H9 (cell line): Measurements from ENCODE around the gene PSPC1. TPM values are rescaled to one million over a fixed set of nuclear protein-coding genes. Genes with fewer than 3 reads are reported as not detected.

Source experiments
- DNase-seq: peaks from one replicate; pipeline ENCODE4 v3.0.0-alpha.2; 2017
- H2AFZ ChIP-seq: one replicate; pipeline ENCODE4 v1.6.1; 2013; ENCODE audit warnings: mild to moderate bottlenecking, low read length, control low read depth, moderate library complexity
- H2AK5ac ChIP-seq: 2 replicates; pipeline ENCODE4 v1.6.1; 2013; ENCODE audit warnings: low read length, control low read depth, mixed read lengths; ENCODE audit not compliant: insufficient read length
- H2BK120ac ChIP-seq: one replicate; pipeline ENCODE4 v1.6.1; 2013; ENCODE audit warnings: low read depth, mild to moderate bottlenecking, low read length, control low read depth, inconsistent platforms; ENCODE audit not compliant: poor library complexity, severe bottlenecking
- H2BK12ac ChIP-seq: 2 replicates; pipeline ENCODE4 v1.6.1; 2013; ENCODE audit warnings: low read length, control low read depth, mixed read lengths, low read depth; ENCODE audit not compliant: insufficient read length
- H2BK15ac ChIP-seq: 2 replicates; pipeline ENCODE4 v1.6.1; 2013; ENCODE audit warnings: low read depth, low read length, control low read depth
- H2BK20ac ChIP-seq: one replicate; pipeline ENCODE4 v1.6.1; 2013; ENCODE audit warnings: low read depth, mild to moderate bottlenecking, low read length, control low read depth, inconsistent platforms; ENCODE audit not compliant: poor library complexity, severe bottlenecking
- H2BK5ac ChIP-seq: 2 replicates; pipeline ENCODE4 v1.6.1; 2013; ENCODE audit warnings: low read length, control low read depth, mixed read lengths; ENCODE audit not compliant: insufficient read length
- H3K14ac ChIP-seq: 2 replicates; pipeline ENCODE4 v1.6.1; 2013; ENCODE audit warnings: low read length, control low read depth; ENCODE audit not compliant: insufficient read depth
- H3K18ac ChIP-seq: 2 replicates; pipeline ENCODE4 v1.6.1; 2013; ENCODE audit warnings: low read depth, mild to moderate bottlenecking, mixed read lengths, low read length, control low read depth; ENCODE audit not compliant: insufficient read length
- H3K23ac ChIP-seq: 2 replicates; pipeline ENCODE4 v1.6.1; 2013; ENCODE audit warnings: low read length, control low read depth, mixed read lengths, low read depth; ENCODE audit not compliant: insufficient read length
- H3K23me2 ChIP-seq: 2 replicates; pipeline ENCODE4 v1.6.1; 2013; ENCODE audit warnings: low read depth, mild to moderate bottlenecking, mixed read lengths, low read length, control low read depth; ENCODE audit not compliant: insufficient read length, poor library complexity, severe bottlenecking
- H3K27ac ChIP-seq: 2 replicates; pipeline ENCODE4 v1.5.1; 2013; ENCODE audit warnings: low read length, control low read depth, mixed read lengths, low read depth; ENCODE audit not compliant: insufficient read length
- H3K27me3 ChIP-seq: 2 replicates; pipeline ENCODE4 v1.6.1; 2013; ENCODE audit warnings: low read length, control low read depth, inconsistent platforms; ENCODE audit not compliant: insufficient read depth
- H3K4ac ChIP-seq: 2 replicates; pipeline ENCODE4 v1.6.1; 2013; ENCODE audit warnings: low read depth, mild to moderate bottlenecking, control low read depth, inconsistent platforms, low read length, moderate library complexity
- H3K4me1 ChIP-seq: 2 replicates; pipeline ENCODE4 v1.6.1; 2013; ENCODE audit warnings: low read length, control low read depth, inconsistent platforms; ENCODE audit not compliant: insufficient read depth
- H3K4me2 ChIP-seq: 2 replicates; pipeline ENCODE4 v1.6.1; 2013; ENCODE audit warnings: low read length, control low read depth, mixed read lengths; ENCODE audit not compliant: insufficient read length, insufficient read depth
- H3K56ac ChIP-seq: 2 replicates; pipeline ENCODE4 v1.6.1; 2013; ENCODE audit warnings: low read depth, mild to moderate bottlenecking, mixed read lengths, low read length, control low read depth; ENCODE audit not compliant: insufficient read length
- H3K79me1 ChIP-seq: 2 replicates; pipeline ENCODE4 v1.6.1; 2013; ENCODE audit warnings: low read depth, mild to moderate bottlenecking, moderate library complexity, low read length, control low read depth, inconsistent platforms; ENCODE audit not compliant: insufficient read depth, poor library complexity, severe bottlenecking
- H3K79me2 ChIP-seq: 2 replicates; pipeline ENCODE4 v1.6.1; 2013; ENCODE audit warnings: low read length, control low read depth, inconsistent platforms; ENCODE audit not compliant: insufficient read depth
- H3K9ac ChIP-seq: 2 replicates; pipeline ENCODE4 v1.6.1; 2013; ENCODE audit warnings: low read length, control low read depth, mixed read lengths; ENCODE audit not compliant: insufficient read length; ENCODE audit errors: extremely low read depth
- H3K9me3 ChIP-seq: one replicate; pipeline ENCODE4 v1.6.1; 2013; ENCODE audit warnings: low read depth, low read length, inconsistent platforms; ENCODE audit not compliant: control insufficient read depth
- H3T11ph ChIP-seq: one replicate; pipeline ENCODE4 v1.6.1; 2013; ENCODE audit warnings: mild to moderate bottlenecking, low read length, control low read depth, inconsistent platforms
- H4K20me1 ChIP-seq: one replicate; pipeline ENCODE4 v1.6.1; 2013; ENCODE audit not compliant: control insufficient read depth, insufficient read length, insufficient read depth
- H4K5ac ChIP-seq: 2 replicates; pipeline ENCODE4 v1.6.1; 2013; ENCODE audit warnings: low read depth, mild to moderate bottlenecking, mixed read lengths, low read length, control low read depth; ENCODE audit not compliant: insufficient read length
- H4K8ac ChIP-seq: replicated peaks from 2 replicates; pipeline ENCODE4 v1.6.1; 2013; ENCODE audit warnings: low read length, control low read depth, mixed read lengths, low read depth; ENCODE audit not compliant: insufficient read length
- H4K91ac ChIP-seq: 2 replicates; pipeline ENCODE4 v1.6.1; 2013; ENCODE audit warnings: low read depth, mild to moderate bottlenecking, moderate library complexity, mixed read lengths, low read length, control low read depth; ENCODE audit not compliant: insufficient read length
- H3K27ac Mint-ChIP-seq, 3 experiments: 2 replicates in 2 of 3; 3 replicates in 1 of 3; pipeline ENCODE4 v1.8.0; 2020 to 2021; ENCODE audit warnings: mixed read lengths in 3 of 3, mild to moderate bottlenecking in 1 of 3, moderate library complexity in 1 of 3
- H3K27me3 Mint-ChIP-seq: 2 replicates; pipeline ENCODE4 v1.8.0; 2021; ENCODE audit warnings: low read depth, mild to moderate bottlenecking, moderate library complexity, mixed read lengths
- H3K36me3 Mint-ChIP-seq, 3 experiments: 2 replicates in 2 of 3; 3 replicates in 1 of 3; pipeline ENCODE4 v1.8.0; 2020 to 2021; ENCODE audit warnings: low read depth in 3 of 3, mixed read lengths in 3 of 3; ENCODE audit not compliant: insufficient read depth in 1 of 3
- H3K4me1 Mint-ChIP-seq, 2 experiments: 2 replicates each; pipeline ENCODE4 v1.8.0; 2020; ENCODE audit warnings: mixed read lengths in 2 of 2
- H3K4me3 Mint-ChIP-seq, 2 experiments: 2 replicates in 1 of 2; 3 replicates in 1 of 2; pipeline ENCODE4 v1.8.0; 2020 to 2021; ENCODE audit warnings: mild to moderate bottlenecking in 2 of 2, mixed read lengths in 2 of 2, moderate library complexity in 1 of 2
- H3K9me3 Mint-ChIP-seq, 2 experiments: 2 replicates in 1 of 2; 3 replicates in 1 of 2; pipeline ENCODE4 v1.8.0; 2020; ENCODE audit warnings: mild to moderate bottlenecking in 2 of 2, mixed read lengths in 2 of 2, moderate library complexity in 1 of 2
- CTCF ChIP-seq: fragments of 200-600 bp; sonication (generic); conservative IDR thresholded peaks from 3 replicates; pipeline ENCODE4 v1.8.0; 2021; ENCODE audit warnings: antibody characterized with exemption, mild to moderate bottlenecking
- WGBS: extraction: QIAGEN DNeasy Blood & Tissue Kit; methylation state at CpG from one replicate; pipeline ENCODE4 v1.1.7; 2013; ENCODE audit warnings: missing lambda C conversion rate, low lambda C conversion rate, mixed read lengths; ENCODE audit not compliant: insufficient read length; ENCODE audit errors: extremely low coverage; 5-methylcytosine and 5-hydroxymethylcytosine counted together
- total RNA-seq: library from RNA; stranded (reverse); gene quantifications from 2 replicates; pipeline ENCODE4 v1.2.1, GENCODE V29; 2021

PSPC1 gene
- total RNA-seq, 1 experiment from 2014 or later, result 134 TPM

- no peak overlapping the region for H4K5ac ChIP-seq
- no peak overlapping the region for H3K9ac ChIP-seq
- H3K4ac ChIP-seq, result no peak overlapping the region
- H2AFZ ChIP-seq, result no peak overlapping the region
- H3K4me2 ChIP-seq, result no peak overlapping the region
- no peak overlapping the region for H2BK12ac ChIP-seq
- no CpG with 5 or more reads among the region's 6 CpGs for WGBS
- H2BK5ac ChIP-seq, result no peak overlapping the region
- H2BK20ac ChIP-seq, result no peak overlapping the region
- H2BK120ac ChIP-seq, result no peak overlapping the region
- Mint-ChIP-seq H3K36me3 (peaks cover 37 to 71% (median 62%) of the 10 kb centered on the region in 3 experiments), H3K4me1 (peaks cover 6 to 7% of the 10 kb centered on the region in 2 experiments), H3K9me3 (no peaks in the 10 kb centered on the region), H3K27me3 (no peaks in the 10 kb centered on the region), H3K4me3 (no peak overlapping the region), H3K27ac (no peak overlapping the region)
- no peak overlapping the region for H2AK5ac ChIP-seq
- no peak overlapping the region for H3K18ac ChIP-seq
- H4K20me1 ChIP-seq, result no peaks in the 10 kb centered on the region
- peaks cover 3% of the 10 kb centered on the region for H3K79me1 ChIP-seq
- H3K23ac ChIP-seq, result no peak overlapping the region
- H3K27ac ChIP-seq, result no peak overlapping the region
- H3T11ph ChIP-seq, result no peak overlapping the region
- no peak for DNase-seq
- no peaks in the 10 kb centered on the region for H3K27me3 ChIP-seq
- no peaks in the 10 kb centered on the region for H3K4me1 ChIP-seq
- no peaks in the 10 kb centered on the region for H3K23me2 ChIP-seq
- H3K79me2 ChIP-seq, result peaks cover 42% of the 10 kb centered on the region; the same call in 1 of the 2 replicates
- H2BK15ac ChIP-seq, result no peak overlapping the region
- H4K91ac ChIP-seq, result no peak overlapping the region
- no peak for TF ChIP-seq CTCF
- H3K14ac ChIP-seq, result no peak overlapping the region
- H4K8ac ChIP-seq, result no peak overlapping the region
- no peak overlapping the region for H3K56ac ChIP-seq
- no peaks in the 10 kb centered on the region for H3K9me3 ChIP-seq
Observed at GRCh38 chr13:19772306-19772705, 10.4 kb downstream of the PSPC1 start.
